A549 (cell line): ENCODE results near the gene CRB1. TPM values are rescaled to one million over a fixed set of nuclear protein-coding genes. Genes with fewer than 3 reads are reported as not detected.

Experiments
- ATAC-seq, 2 experiments: fragments of 200-7000 bp in 1 of 2; fragments of >200 bp in 1 of 2; cut with Nextera tagmentation in 1 of 2; cut with Tn5 transposase in 1 of 2; 3 replicates each; pipeline versions ENCODE4 v1.8.0 to v1.9.1; 2018 to 2020; ENCODE audit warnings: mild to moderate bottlenecking in 1 of 2, moderate library complexity in 1 of 2
- CTCF ChIA-PET: fragments of 300-600 bp; sonication (Branson Sonifier 250); formaldehyde crosslinking; extraction: SDS; loops from one replicate; lab custom pipeline; 2021; ENCODE audit warnings: antibody characterized with exemption, inconsistent platforms; lab: Yijun Ruan, JAX
- POLR2A ChIA-PET: fragments of 350-600 bp; formaldehyde crosslinking; extraction: SDS; loops from one replicate; lab custom pipeline; 2021; ENCODE audit warnings: antibody characterized with exemption, inconsistent platforms; lab: Yijun Ruan, JAX
- DNase-seq, 2 experiments: peaks; one replicate each; pipeline versions ENCODE4 v3.0.0 to v3.0.0-alpha.2; 2011 to 2016; ENCODE audit warnings: low read depth in 1 of 2, low spot score in 1 of 2
- FAIRE-seq: peaks from 2 replicates; lab custom pipeline; 2011; peaks lifted over from hg19 to GRCh38; lab: Jason Lieb, UNC
- H3K27ac ChIP-seq, 2 experiments: fragments of >200 bp; sonication (Bioruptor Twin); formaldehyde crosslinking; 3 replicates each; pipeline ENCODE4 v1.5.1; 2016 to 2017
- H3K4me1 ChIP-seq: fragments of >200 bp; sonication (Bioruptor Twin); formaldehyde crosslinking; 3 replicates; pipeline ENCODE4 v1.6.1; 2016
- H3K4me2 ChIP-seq: fragments of >200 bp; sonication (Bioruptor Twin); formaldehyde crosslinking; 3 replicates; pipeline ENCODE4 v1.6.1; 2016
- H3K4me3 ChIP-seq: fragments of >200 bp; sonication (Bioruptor Twin); formaldehyde crosslinking; 3 replicates; pipeline ENCODE4 v1.5.1; 2016
- H3K9me3 ChIP-seq: fragments of >200 bp; sonication (Bioruptor Twin); formaldehyde crosslinking; 3 replicates; pipeline ENCODE4 v1.6.1; 2016
- BHLHE40 ChIP-seq: IDR thresholded peaks from 2 replicates; pipeline ENCODE4 v1.6.1; 2012; ENCODE audit warnings: low read depth, low read length, inconsistent platforms
- CEBPB ChIP-seq, 2 experiments: fragments of >200 bp in 1 of 2; sonication (Bioruptor Twin) in 1 of 2; formaldehyde crosslinking in 1 of 2; IDR thresholded peaks; 2 replicates each; pipeline ENCODE4 v1.6.1; 2012 to 2016
- CTCF ChIP-seq: fragments of >200 bp; sonication (Bioruptor Twin); formaldehyde crosslinking; IDR thresholded peaks from 3 replicates; pipeline ENCODE4 v1.5.1; 2016
- FOSB ChIP-seq: fragments of 250-450 bp; sonication (Bioruptor Pico); IDR thresholded peaks from 2 replicates; pipeline ENCODE4 v1.5.0; 2020; ENCODE audit warnings: mild to moderate bottlenecking, moderate library complexity
- HDAC2 ChIP-seq: fragments of 200-600 bp; sonication (generic); IDR thresholded peaks from 2 replicates; pipeline ENCODE4 v1.6.1; 2016
- KDM1A ChIP-seq: fragments of 200-600 bp; sonication (generic); IDR thresholded peaks from 2 replicates; pipeline ENCODE4 v1.6.1; 2016; ENCODE audit warnings: low read depth, mild to moderate bottlenecking
- MAZ ChIP-seq: fragments of 150-350 bp; IDR thresholded peaks from 2 replicates; pipeline ENCODE4 v1.6.1; 2014; ENCODE audit warnings: antibody characterized with exemption, low read depth, low read length, borderline replicate concordance
- PBX3 ChIP-seq: IDR thresholded peaks from 2 replicates; pipeline ENCODE4 v1.6.1; 2012
- RAD21 ChIP-seq, 2 experiments: fragments of >200 bp in 1 of 2; sonication (Bioruptor Twin) in 1 of 2; formaldehyde crosslinking in 1 of 2; IDR thresholded peaks in 1 of 2; conservative IDR thresholded peaks in 1 of 2; 2 replicates in 1 of 2; 3 replicates in 1 of 2; pipeline ENCODE4 v1.6.1; 2012 to 2018; ENCODE audit warnings: inconsistent platforms in 1 of 2
- RFX5 ChIP-seq: fragments of 450-650 bp; IDR thresholded peaks from 2 replicates; pipeline ENCODE4 v1.7.1; 2014; ENCODE audit warnings: antibody characterized with exemption, mild to moderate bottlenecking, moderate library complexity
- RNF2 ChIP-seq: fragments of 200-600 bp; sonication (generic); IDR thresholded peaks from 2 replicates; pipeline ENCODE4 v1.6.1; 2016; ENCODE audit warnings: low read depth, mild to moderate bottlenecking, antibody characterized with exemption, moderate library complexity, borderline replicate concordance
- SMC3 ChIP-seq: fragments of >200 bp; sonication (Bioruptor Twin); formaldehyde crosslinking; IDR thresholded peaks from 3 replicates; pipeline ENCODE4 v1.6.1; 2018; ENCODE audit warnings: inconsistent platforms
- USF2 ChIP-seq: fragments of 450-650 bp; IDR thresholded peaks from 2 replicates; pipeline ENCODE4 v1.6.1; 2014; ENCODE audit warnings: antibody characterized with exemption
- ZFP36 ChIP-seq: fragments of 450-650 bp; IDR thresholded peaks from 2 replicates; pipeline ENCODE4 v1.6.1; 2014; ENCODE audit warnings: borderline replicate concordance; ENCODE audit not compliant: partially characterized antibody
- ZNF302 ChIP-seq: fragments of 250-450 bp; sonication (Bioruptor Pico); IDR thresholded peaks from 2 replicates; pipeline ENCODE4 v1.9.0; 2021; ENCODE audit warnings: inconsistent platforms, mild to moderate bottlenecking, moderate library complexity
- ZSCAN20 ChIP-seq: fragments of 250-450 bp; sonication (Bioruptor Pico); IDR thresholded peaks from 2 replicates; pipeline ENCODE4 v1.8.0; 2022; ENCODE audit warnings: mild to moderate bottlenecking, moderate library complexity
- WGBS: methylation state at CpG from one replicate; pipeline ENCODE4 v1.1.6; 2017; ENCODE audit errors: missing lambda C conversion rate; 5-methylcytosine and 5-hydroxymethylcytosine counted together
- polyA plus RNA-seq, 4 experiments: library from polyadenylated mRNA; depleted of rRNA in 3 of 4; stranded (reverse); fragments of >200 nt; fragmentation: RNase III in 1 of 4; extraction: RNeasy Plus Mini Kit Qiagen cat#74134 plus additional on column Dnase treatment in 1 of 4; gene quantifications; 2 replicates in 3 of 4; 3 replicates in 1 of 4; pipeline ENCODE4 v1.2.3, GENCODE V29; 2011 to 2017
- TF ChIP-seq, protein P1 (sequence below): fragments of >200 bp; sonication (Bioruptor Twin); formaldehyde crosslinking; IDR thresholded peaks from 2 replicates; pipeline ENCODE4 v1.6.1; 2016
- TF ChIP-seq, protein P2 (sequence below): fragments of 250-450 bp; sonication (Bioruptor Pico); IDR thresholded peaks from 2 replicates; pipeline ENCODE4 v1.5.0; 2020; ENCODE audit warnings: low read depth, mild to moderate bottlenecking, moderate library complexity

The CRB1 gene
- polyA plus RNA-seq, 2 of the 4 experiments (the other 2 are of a cell fraction), result not detected

DNA sequence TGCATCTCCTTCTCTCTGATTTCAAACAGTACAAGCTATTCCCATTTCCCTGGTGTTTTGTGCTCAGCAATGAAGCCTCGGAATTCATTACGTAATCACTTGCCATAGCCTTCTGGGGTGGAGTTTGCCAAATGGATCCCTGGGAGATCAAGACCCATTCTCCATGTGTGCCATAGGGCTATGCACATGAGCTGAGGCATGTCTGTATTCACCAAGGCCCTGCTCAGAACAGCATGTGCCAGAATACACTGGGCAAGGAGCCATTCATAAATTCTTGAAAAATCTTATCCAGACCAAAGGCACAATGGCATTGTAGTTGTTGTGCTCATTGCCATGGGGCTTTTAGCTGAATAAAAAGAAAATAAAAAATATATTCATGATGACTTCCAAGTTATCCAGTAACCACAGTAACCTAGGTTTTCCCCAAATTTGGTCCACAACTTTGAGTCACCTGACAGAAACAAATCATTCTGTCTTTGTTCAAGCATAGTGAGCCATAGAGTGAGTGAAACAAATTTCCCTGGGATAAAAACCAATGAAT, 53.0 kb downstream of the CRB1 start (continued):
- no peak for TF ChIP-seq BHLHE40
- TF ChIP-seq PBX3, result no peak
- TF ChIP-seq, protein P1, sequence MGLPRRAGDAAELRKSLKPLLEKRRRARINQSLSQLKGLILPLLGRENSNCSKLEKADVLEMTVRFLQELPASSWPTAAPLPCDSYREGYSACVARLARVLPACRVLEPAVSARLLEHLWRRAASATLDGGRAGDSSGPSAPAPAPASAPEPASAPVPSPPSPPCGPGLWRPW, result no peak
- no peak for TF ChIP-seq ZSCAN20 (CRISPR knock-in tag)
- no peak for TF ChIP-seq RFX5
- TF ChIP-seq CEBPB (IDR thresholded peaks at IDR 0.05), result peak; percentile 33 to 69; a peak in 3 of 4 replicates
- no peak for TF ChIP-seq USF2
- no peak for TF ChIP-seq KDM1A
- TF ChIP-seq FOSB (CRISPR knock-in tag), result no peak
- TF ChIP-seq ZNF302 (CRISPR knock-in tag), result no peak

DNA sequence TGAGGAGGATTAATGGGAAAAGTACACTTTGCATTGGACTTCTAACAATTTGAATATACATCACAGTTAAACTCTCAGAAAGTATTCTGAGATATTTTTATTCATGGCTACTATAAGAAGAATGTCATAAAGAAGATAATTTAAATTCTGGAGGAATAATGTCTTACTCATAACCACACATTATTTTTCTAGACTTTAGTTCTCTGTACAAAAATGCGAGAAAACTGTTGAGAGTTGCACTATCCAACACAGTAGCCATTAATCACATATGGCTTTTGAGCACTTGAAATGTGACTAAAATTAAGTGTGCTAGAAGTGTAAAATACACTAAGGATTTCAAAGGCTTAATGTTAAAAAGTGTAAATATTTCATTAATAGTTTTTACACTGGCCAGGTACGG, 53.8 kb downstream of the CRB1 start:
- POLR2A ChIA-PET, result no interaction called here
- Histone ChIP-seq H3K9me3 (no peaks in the 10 kb centered on the region), H3K4me2 (peak overlapping the region; percentile 23), H3K27ac (no peak overlapping the region; a peak in 1 of 6 replicates), H3K4me3 (no peak overlapping the region), H3K4me1 (peaks cover 15% of the 10 kb centered on the region)
- 83% methylated on average over 2 of the region's 2 CpGs for WGBS
- no peak for DNase-seq
- no peak for ATAC-seq
- TF ChIP-seq HDAC2, result no peak
- TF ChIP-seq, protein P2, sequence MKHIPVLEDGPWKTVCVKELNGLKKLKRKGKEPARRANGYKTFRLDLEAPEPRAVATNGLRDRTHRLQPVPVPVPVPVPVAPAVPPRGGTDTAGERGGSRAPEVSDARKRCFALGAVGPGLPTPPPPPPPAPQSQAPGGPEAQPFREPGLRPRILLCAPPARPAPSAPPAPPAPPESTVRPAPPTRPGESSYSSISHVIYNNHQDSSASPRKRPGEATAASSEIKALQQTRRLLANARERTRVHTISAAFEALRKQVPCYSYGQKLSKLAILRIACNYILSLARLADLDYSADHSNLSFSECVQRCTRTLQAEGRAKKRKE (CRISPR knock-in tag), result no peak
- CTCF ChIA-PET, result interaction anchor here (1.8 kb wide), 1 partner anchor 14 kb away, joined by 4 read pairs; no protein-coding TSS in a partner anchor
- FAIRE-seq, result no peak

DNA sequence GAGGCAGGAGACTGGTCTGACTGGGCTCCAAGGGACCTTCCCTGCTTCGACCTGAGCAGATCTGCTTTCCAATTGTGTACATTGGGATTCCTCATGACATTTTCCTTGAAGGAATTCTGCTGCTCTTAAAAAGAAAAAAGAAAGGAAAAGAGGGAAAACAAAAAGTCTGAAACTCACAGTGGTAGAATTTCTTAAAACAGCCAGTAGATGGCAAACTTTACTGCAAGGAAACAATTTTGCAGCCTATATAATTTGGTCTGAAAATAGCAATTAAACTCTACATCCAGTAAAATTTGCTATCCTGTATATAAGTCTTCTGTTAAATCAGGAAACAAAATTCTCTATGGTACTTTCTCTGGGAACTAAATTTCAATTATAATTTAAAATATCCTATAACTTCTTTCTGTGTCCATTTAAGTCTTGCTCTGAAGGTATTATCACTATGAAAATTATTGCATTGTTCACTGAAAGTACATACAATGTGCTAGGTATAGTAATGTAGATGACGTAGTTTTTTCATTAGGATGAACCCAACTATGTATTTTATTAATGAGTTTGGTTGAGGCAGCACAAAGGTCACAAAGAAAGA, 59.8 kb downstream of the CRB1 start:
- ChIA-PET POLR2A (no interaction called here), CTCF (interaction anchor here (1.0 to 1.9 kb wide), 2 partner anchors 8 to 29 kb away, joined by 4 to 6 read pairs; no protein-coding TSS in a partner anchor)
- H3K9me3 ChIP-seq, result no peaks in the 10 kb centered on the region
- H3K27ac ChIP-seq, result no peak overlapping the region
- FAIRE-seq (no peak), DNase-seq (peak in 1 of 2 experiments; percentile 5), ATAC-seq (peak; percentile 30 to 70; a peak in 4 of 6 replicates)
- TF ChIP-seq RAD21 (conservative IDR thresholded peaks at IDR 0.05 in 1 of 2, IDR thresholded peaks at IDR 0.05 in 1 of 2) (peak; percentile 50 to 52), CTCF (peak; percentile 66), SMC3 (peak; percentile 42), MAZ (no peak), ZFP36 (no peak), RNF2 (no peak)
- H3K4me3 ChIP-seq, result no peak overlapping the region
- WGBS, result 4% methylated on average over 2 of the region's 2 CpGs
- H3K4me1 ChIP-seq, result no peaks in the 10 kb centered on the region
- H3K4me2 ChIP-seq, result peak overlapping the region; percentile 10; the same call in 1 of the 3 replicates
